ENCODE measurements around the gene IPO5. TPM values are rescaled to one million over a fixed set of nuclear protein-coding genes. Genes with fewer than 3 reads are reported as not detected.

Gene IPO5
- polyA plus RNA-seq, 3 donors from 2014 or later: 13.3 to 29.8 (median 25.6) TPM

- H3K36me3 Mint-ChIP-seq: no peaks in the 10 kb centered on the region
- DNase-seq: no peak
- no peak overlapping the region for H3K27ac Mint-ChIP-seq
- H3K27me3 Mint-ChIP-seq (ENCODE audit: low read depth in 3 of 3): peaks cover 0 to 10% (median 4%) of the 10 kb centered on the region in 3 donors
- H3K4me3 Mint-ChIP-seq: no peak overlapping the region
- H3K4me1 Mint-ChIP-seq: no peaks in the 10 kb centered on the region
- no peaks in the 10 kb centered on the region for H3K9me3 Mint-ChIP-seq
These were observed 113.2 kb downstream of the IPO5 start for GRCh38 chr13:98066636-98067035.

DNA sequence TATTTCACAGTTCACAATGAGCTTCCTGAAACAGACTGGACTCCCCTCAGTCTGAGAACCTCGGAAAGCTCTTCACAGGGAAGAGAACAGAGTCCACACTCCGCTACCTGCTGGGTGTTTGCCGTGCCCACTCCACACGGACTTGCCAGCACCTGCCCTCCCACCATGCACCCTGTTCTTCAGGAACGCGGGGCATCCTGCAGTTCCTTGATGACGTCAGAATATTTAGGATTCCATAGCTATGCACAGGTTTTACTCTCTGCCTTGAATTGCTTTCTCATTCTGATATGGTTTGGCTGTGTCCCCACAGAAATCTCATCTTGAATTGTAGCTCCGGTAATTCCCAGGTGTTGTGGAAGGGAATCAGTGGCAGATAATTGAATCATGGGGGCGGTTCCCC, 115.0 kb downstream of the IPO5 start:
- no peak overlapping the region for H3K27ac Mint-ChIP-seq
- DNase-seq: no peak
- H3K4me1 Mint-ChIP-seq: no peaks in the 10 kb centered on the region
- H3K4me3 Mint-ChIP-seq: no peak overlapping the region
- no peaks in the 10 kb centered on the region for H3K9me3 Mint-ChIP-seq
- H3K36me3 Mint-ChIP-seq: no peaks in the 10 kb centered on the region
- peaks cover 3 to 10% (median 4%) of the 10 kb centered on the region in 3 donors for H3K27me3 Mint-ChIP-seq (ENCODE audit: low read depth in 3 of 3)

DNA sequence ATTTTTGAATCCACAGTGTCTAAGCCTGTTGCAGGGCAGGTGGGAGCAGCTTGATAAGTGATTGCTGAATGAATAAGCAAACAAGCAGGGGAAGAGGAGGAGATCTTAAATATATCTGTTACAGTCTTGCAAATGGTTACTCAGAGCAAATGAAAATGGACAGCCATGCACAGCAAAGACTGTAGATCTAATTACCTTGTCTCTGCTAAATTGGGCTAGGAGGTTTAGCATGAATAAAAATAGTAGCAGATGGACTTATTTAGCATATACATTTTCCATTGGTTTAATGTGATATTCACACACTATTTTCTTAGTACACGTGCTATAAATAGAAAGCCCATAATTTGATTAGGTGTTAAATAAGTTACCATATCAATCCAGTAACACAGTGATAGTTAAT, 116.5 kb downstream of the IPO5 start:
- Mint-ChIP-seq H3K36me3 (no peaks in the 10 kb centered on the region), H3K27me3 (ENCODE audit: low read depth in 3 of 3) (peaks cover 3 to 7% (median 4%) of the 10 kb centered on the region in 3 donors), H3K9me3 (no peaks in the 10 kb centered on the region), H3K4me3 (no peak overlapping the region), H3K4me1 (no peaks in the 10 kb centered on the region), H3K27ac (no peak overlapping the region)
- no peak for DNase-seq

GRCh38 chr13:98071316-98071715, 117.8 kb downstream of the IPO5 start:
- DNase-seq: no peak
- Mint-ChIP-seq H3K4me1 (no peaks in the 10 kb centered on the region), H3K4me3 (no peak overlapping the region), H3K27me3 (ENCODE audit: low read depth in 3 of 3) (peaks cover 3 to 7% (median 6%) of the 10 kb centered on the region in 3 donors), H3K9me3 (no peaks in the 10 kb centered on the region), H3K27ac (no peak overlapping the region), H3K36me3 (no peaks in the 10 kb centered on the region)

DNA sequence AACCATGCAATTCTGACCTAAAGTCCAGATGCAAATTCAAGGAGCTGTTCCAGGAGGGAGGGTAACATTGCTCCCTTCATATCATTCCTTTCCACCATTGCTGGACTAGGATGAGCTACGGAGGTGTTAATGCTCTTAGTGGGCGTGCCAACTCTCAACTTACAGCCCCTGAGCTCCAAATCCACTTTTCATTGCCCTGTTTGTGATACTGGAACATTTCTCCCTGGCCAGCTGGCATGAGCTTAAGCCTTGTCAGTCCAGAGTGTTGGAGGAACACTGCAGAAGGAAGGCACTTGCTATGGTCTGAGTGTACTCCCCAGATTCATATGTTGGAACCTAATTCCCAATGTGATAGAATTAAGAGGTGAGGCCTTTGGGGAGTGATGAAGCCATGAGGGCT, 119.0 kb downstream of the IPO5 start:
- no peaks in the 10 kb centered on the region for H3K9me3 Mint-ChIP-seq
- H3K27ac Mint-ChIP-seq: no peak overlapping the region
- DNase-seq: no peak
- H3K36me3 Mint-ChIP-seq: no peaks in the 10 kb centered on the region
- H3K4me1 Mint-ChIP-seq: no peaks in the 10 kb centered on the region
- peaks cover 3 to 6% (median 4%) of the 10 kb centered on the region in 3 donors for H3K27me3 Mint-ChIP-seq (ENCODE audit: low read depth in 3 of 3)
- H3K4me3 Mint-ChIP-seq: no peak overlapping the region

Other genes with a start within 250 kb of the IPO5 start
- under 1 TPM; 0.09 to 0.72 (median 0.22) TPM for gene FARP1, start 189.4 kb downstream of the IPO5 start, polyA plus RNA-seq
- not detected for gene RNF113B, start 223.6 kb downstream of the IPO5 start, polyA plus RNA-seq

Data from immature natural killer cell (primary cell).